D341Med (cell line): ENCODE measurements around the gene CREG1.
"Not testable (repeated sequence)": the region's sequence is repeated elsewhere in the genome, so short reads cannot be mapped to it uniquely, and the experiment has no call there.

Experiments used
- DNase-seq: peaks from one replicate; pipeline ENCODE4 v3.0.0; 2012; ENCODE audit warnings: low spot score

CREG1 gene

GRCh38 chr1:167563579-167564246 is 10.2 kb upstream of the CREG1 start:
- DNase-seq = no peak

DNA sequence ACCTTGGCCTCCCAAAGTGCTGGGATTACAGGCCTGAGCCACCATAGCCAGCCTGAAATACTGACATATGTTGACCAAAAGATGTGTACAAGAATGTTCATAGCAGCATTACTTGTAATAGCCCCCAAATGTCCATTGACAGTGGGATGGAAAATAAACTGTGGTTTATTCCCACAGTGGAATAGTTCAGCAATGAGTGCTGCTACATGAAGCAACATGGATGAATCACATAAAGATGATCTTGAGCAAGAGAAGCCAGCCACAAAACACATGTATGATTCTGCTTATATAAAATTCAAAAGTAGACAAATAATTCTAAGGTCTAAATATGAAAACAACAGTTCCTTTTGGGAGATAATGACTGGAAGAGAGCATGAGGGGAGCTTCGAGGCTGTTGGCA is 9.1 kb upstream of the CREG1 start:
- DNase-seq = no peak

- no peak for DNase-seq
Observed at GRCh38 chr1:167561753-167562152, 8.2 kb upstream of the CREG1 start.

DNA sequence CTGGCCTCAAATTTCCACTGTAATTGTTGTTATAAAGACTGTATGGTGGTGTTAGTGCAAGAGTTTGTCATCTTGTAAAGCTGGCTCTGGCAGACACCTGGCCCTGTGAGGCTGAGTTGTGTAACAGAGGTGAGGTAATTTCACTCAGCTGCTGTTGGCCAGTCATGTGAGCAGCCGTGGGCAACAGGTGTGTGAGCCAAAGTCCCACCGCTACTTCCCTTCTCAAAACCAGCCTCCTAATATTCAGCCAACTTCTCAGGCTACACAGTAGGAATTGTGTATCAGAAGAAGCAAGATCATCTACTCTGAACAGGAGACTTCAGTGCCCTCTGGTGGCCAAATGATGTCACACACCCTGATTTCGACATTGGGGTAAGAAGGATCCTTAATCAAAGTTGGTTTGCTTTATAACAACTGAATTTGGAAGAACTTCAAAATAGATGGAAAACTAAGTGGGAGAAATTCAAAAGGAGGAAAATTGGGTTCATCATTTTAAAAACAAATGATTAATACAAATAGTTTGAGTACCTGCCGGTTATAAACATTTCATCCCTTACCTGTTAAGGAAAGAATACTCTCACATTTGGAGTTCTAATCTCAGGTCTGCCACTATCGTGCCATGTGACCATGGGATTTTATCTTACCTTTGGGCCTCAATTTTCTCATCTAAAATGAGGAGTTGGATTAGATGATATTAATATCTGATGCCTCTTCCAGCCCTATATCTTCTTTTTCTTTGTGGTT is 2.6 kb upstream of the CREG1 start:
- peak; percentile 69 for DNase-seq

- DNase-seq = not testable (repeated sequence)
Observed at GRCh38 chr1:167555072-167555471, 1.5 kb upstream of the CREG1 start.

- DNase-seq = peak; percentile 41
Observed at GRCh38 chr1:167554028-167554779, 642 bp upstream of the CREG1 start.

GRCh38 chr1:167551362-167551761 is 2.2 kb downstream of the CREG1 start:
- no peak for DNase-seq

GRCh38 chr1:167548059-167548932 is 5.3 kb downstream of the CREG1 start:
- DNase-seq = no peak

- DNase-seq = no peak
Observed at GRCh38 chr1:167546935-167547334, 6.6 kb downstream of the CREG1 start.

DNA sequence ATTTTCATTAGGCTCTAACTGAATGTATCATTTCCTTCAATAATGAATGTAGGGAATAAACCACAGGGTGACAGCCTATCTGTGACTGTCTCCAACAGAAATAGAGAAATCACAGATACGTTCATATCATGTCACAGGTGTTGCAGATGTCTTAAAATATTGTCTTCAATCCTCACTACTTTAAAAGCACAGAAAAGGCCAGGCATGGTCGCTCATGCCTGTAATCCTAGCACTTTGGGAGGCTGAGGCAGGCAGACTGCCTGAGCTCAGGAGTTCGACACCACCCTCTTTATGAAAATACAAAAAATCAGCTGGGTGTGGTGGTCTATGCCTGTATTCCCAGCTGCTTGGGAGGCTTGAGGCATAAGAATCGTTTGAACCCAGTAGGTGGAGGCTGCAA is 8.2 kb downstream of the CREG1 start:
- no peak for DNase-seq

- no peak for DNase-seq
Observed at GRCh38 chr1:167544447-167545093, 9.0 kb downstream of the CREG1 start.

DNA sequence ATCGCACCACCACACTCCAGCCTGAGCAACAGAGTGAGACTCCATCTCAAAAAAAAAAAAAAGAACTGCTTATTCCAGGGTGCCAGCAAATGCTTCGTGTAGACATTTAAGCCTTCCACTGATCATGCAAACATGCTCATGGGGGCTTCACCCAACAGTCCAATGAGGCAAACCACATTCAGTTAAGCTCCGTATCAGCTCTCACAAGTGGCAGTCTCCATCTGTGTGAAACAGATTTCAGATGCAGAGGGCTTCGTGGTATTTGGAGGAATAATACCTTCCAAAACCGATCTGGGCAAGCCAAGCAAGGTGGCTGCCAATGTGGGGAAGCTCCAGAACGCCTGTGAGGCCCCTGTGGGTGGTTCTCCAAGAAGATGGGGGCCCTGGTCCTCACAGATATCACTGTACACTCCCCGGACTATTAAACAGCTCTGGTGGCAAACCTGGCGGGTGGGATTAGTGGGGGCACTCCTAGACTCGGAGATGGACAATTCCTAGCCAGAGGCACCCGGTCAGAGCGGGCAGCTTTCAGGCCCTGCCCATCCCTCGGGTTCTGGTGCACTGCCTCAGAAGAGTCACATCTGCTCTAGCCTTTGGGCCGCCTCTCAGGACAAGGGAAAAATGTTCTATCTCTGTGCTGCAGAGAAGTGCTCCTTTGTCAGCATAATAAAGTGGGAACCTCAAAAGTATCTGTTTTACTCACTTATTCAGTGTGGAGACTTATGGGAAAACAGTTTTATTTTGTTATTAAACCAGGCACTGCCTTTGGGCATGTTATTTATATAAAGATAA is 10.2 kb downstream of the CREG1 start:
- DNase-seq = no peak

DNA sequence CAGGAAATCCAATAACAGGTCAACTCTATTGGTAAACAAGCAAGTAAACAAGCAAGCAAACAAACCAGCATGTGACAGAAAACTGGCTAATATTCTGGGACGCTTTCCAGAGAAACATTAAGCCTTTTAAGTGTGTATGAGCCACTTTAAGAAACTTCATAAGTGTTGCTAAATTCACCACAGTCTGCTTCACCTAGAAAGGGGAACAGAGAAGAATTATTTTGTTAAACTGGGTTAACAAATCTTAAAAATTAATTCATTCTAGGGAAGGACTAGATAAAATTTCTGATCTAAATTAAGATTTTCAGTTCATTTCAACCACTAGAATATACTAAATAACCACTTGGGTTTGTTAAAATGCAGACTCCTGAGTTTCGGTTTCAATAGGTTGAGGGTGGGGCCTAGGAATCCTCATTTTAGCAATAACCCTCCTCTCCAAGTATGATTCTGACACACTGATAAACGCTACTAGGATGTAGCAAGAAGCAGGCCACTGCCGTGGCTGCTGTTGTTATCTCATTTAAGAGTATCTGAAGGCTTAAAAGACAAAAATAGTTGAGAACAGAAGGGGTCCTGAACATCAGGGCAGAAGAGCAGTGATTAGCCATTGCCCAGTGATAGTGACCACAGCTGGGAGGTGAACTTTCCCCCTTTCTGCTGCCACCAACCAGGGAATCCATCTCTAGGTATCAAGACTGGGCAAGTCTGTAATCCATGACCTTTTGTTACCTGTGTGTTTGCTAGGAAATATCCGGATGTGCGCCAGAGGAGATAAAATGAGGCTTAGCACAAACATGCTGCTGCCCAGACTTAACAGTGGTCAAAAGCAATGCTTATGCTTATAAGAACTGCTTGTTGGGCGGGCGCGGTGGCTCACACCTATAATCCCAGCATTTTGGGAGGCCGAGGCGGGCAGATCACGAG is 11.2 kb downstream of the CREG1 start:
- no peak for DNase-seq

DNA sequence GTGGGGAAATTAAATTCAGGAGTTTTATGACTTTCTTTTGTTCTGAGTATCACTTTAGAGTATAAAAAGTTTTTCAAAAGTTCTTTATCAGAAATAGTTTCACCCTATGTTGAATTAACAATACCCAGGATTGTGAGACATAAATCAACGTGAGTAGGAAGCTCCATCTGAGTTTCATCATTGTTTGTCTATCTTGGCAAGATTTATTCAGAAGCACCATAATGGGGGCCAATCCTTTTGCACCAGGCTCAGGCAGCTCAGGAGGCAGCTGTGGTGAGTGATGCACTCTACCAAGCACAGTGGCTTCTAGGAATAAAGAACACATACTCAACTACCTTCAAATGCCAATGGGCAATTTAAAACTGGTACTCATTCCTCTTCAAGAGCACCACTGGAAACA is 12.0 kb downstream of the CREG1 start:
- DNase-seq = no peak

- DNase-seq = no peak
Observed at GRCh38 chr1:167541003-167541402, 12.6 kb downstream of the CREG1 start.

- DNase-seq = no peak
Observed at GRCh38 chr1:167538657-167539056, 14.9 kb downstream of the CREG1 start.

GRCh38 chr1:167533851-167534300 is 19.7 kb downstream of the CREG1 start:
- peak; percentile 91 for DNase-seq

DNA sequence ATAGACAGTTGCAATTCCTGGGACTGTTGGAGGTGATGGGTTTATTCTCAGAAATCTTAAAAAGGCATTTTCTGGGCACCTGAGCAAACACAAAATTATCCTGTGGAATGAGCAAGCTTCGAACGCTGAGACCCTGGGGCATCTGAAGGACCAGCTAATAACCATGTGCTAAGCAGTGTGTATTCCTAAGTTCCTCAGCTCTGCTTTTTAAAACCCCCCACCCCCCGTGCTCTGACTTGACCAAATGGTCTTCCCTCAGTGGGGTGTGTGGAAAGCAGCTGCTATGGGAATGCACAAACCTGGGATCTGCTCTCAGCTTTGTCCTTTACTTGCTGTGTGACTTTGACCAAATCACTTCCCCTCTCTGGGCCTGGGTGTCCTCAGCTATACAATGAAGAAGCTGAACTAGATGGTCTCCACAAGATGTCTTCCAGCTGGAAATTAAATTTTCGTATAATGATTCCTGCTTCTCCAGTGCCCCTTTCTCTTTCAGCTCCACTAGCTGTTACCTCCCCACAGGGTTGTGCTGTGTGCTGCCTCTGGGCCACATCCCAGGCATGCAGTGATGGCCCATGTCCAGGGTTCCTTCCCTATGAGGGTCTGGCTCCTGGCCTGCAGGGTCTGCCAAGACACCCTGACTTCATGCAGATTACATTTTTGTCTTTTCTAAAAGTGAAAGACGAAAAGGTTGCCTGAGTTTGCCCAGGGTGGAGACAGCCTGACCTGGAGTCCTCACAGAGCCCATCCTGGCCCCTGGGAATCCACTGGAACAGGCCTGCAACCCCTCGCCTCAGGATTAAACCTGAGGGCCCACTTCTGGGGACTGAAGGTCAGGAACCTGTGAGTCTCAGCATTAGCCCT is 20.4 kb downstream of the CREG1 start:
- DNase-seq = no peak

- no peak for DNase-seq
Observed at GRCh38 chr1:167532375-167532774, 21.2 kb downstream of the CREG1 start.
